GM21360 (cell line): Measurements from ENCODE around the gene VPREB1.
"Not testable (repeated sequence)": the region's sequence is repeated elsewhere in the genome, so short reads cannot be mapped to it uniquely, and the experiment has no call there.

ENCODE experiments used
- ATAC-seq: cut with Tn5 transposase; IDR thresholded peaks from one replicate; pipeline ENCODE4 v1.9.1; 2021; ENCODE audit warnings: mild to moderate bottlenecking, moderate library complexity; ENCODE audit not compliant: unreplicated experiment

The VPREB1 gene

DNA sequence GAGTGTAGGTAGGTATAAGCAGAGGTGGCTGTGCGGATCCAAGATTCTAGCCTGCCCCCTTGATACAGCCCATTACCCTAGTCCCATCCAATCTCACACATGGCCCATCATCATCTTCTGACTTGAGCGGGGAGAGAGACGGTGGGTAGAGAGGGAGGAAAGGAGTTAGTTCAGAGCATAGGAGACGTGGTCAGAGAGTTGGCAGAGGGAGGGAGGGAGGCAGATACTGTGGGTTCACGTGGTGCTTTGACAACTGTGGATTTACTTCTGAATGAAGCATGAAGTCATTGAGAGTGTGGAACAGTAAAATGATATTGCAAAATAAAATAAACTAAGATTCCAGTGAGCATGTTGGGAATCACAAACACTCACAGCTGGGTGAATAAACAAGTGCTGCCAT is 31.4 kb upstream of the VPREB1 start:
- no peak for ATAC-seq

DNA sequence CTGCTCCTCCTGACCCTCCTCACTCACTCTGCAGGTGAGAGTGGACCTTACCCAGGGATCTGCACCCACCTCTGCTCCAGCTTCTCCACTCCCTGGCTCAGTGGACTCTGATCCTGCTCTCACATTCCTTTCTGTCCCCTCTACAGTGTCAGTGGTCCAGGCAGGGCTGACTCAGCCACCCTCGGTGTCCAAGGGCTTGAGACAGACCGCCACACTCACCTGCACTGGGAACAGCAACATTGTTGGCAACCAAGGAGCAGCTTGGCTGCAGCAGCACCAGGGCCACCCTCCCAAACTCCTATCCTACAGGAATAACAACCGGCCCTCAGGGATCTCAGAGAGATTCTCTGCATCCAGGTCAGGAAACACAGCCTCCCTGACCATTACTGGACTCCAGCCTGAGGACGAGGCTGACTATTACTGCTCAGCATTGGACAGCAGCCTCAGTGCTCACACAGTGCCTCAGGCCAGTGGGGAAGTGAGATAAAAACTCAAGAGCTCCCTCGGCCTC is 29.7 kb upstream of the VPREB1 start:
- no peak for ATAC-seq

GRCh38 chr22:22215659-22216449 is 28.7 kb upstream of the VPREB1 start:
- ATAC-seq, result no peak

GRCh38 chr22:22216450-22216959 is 28.1 kb upstream of the VPREB1 start:
- ATAC-seq, result no peak

DNA sequence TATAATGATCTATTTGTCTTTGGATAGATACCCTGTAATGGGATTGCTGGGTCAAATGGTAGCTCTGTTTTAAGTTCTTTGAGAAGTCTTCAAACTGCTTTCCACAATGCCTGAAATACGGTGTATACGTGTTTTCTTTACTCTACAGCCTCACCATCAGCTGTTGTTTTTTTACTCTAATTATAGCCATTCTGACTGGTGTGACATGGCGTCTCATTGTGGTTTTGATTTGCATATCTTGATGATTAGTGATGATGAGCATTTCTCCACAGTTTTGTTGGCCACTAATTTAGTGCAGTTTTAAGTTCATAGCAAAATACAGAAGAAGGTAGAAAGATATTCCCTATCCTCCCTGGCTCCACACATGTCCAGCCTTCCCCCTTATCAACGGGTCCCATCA is 26.3 kb upstream of the VPREB1 start:
- no peak for ATAC-seq

DNA sequence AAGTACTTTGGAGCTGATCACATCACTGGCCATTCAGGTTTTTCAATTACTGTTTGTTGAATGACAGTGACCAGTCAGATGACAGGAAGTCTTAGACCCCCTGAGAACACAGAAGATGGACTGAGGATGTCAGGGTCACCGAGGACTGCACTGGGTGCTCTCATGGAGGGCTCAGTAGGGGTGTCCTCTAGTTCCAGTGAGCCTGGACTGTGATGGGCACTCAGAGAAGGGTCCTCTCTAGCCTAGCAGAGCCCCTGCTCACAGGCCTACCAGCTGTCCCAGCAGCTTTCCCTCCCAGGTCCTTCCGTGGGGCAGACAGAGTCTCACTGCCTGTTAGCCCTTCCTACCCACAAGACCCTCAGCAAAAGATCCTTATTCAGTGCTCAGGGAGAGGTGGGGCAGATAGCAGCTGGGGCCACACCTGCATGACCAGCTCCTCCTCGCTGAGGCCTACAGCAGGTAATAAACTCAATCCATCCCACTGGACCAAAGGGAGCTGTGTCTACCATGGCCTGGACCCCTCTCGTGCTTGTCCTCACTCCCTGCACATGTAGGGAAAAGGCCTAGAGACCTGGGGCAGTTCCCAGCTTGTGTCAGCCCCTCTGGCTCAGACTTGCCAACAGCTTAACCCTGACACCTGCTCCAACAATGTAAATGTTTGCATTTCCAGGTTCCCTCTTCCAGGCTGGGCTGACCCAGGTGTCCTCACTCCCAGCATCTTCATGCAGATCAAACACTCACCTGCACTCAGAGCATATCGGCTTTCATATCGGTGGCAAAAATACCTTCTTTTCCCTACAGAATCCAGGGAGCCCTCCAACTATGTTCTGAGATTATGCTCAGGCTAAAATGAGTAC is 25.2 kb upstream of the VPREB1 start:
- ATAC-seq, result no peak

DNA sequence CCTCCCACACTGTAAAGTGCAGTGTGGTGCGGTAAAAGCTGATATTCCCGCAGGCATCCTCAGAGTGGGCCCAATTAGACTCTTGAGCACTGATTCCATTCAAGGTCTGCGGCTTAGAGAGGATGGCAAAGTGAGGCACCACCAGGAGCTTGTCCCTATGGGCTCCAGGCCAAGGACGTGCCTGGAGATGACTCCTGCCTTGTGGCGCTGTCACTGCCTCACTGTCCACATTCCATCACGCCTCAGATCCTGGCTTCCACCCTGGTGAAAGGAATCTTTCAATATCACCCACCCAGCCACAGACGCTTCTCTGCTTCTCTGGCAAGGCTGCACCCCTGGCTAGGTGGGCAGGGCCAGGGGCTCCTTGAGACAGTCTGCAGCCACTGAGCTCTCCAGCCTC is 23.5 kb upstream of the VPREB1 start:
- ATAC-seq, result not testable (repeated sequence)

DNA sequence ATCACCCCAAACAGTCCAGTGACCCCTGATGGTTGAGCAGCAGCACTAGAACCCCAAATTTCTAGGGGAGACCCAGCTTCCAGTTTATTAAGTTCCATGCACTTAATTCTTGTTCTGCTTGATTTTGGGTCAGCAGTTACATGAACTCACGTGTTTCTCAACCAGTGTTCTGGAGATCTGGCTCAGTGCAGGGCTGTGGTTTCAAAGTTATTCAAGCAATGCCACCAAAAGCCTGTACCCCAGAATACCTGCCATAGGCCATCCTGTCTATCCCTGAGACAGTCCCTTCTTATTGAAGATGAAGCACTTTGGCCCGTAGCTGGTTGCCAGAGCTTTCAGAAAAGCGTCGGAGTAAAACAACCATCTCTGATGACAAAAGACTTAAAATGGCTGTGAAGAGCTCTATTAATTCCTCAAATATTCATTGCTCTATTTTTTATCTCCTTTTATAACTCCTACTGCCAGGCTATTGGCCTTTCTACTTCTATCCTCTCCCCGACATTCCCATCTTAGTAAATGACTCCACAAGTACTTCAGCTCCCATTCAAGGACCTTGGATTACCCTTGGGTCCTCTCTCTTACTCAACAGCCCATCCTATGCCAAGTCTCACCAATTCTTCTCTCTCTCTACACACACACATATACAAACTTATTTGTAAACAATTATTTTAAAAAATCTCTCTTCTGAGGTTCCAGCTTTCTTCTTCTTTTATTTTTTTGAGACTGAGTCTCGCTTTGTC is 18.0 kb upstream of the VPREB1 start:
- ATAC-seq, result no peak

DNA sequence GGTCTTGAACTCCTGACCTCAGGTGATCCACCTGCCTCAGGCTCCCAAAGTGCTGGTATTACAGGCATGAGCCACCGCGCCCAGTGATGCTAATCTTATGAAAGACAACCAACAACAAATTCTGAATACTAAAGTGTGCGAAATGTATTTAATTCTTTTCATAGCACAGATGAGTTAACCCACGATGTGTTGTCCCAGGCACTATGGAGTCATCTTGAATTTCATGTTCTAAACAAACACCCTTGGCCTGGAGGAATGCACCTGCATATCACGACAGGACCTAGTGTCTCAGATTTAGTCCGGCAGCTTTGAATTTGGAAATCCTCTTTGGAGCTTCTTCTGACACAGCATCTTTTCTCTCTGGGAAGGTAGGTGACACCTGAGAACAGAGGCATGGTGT is 16.2 kb upstream of the VPREB1 start:
- ATAC-seq, result no peak

GRCh38 chr22:22228921-22229320 is 15.7 kb upstream of the VPREB1 start:
- ATAC-seq, result no peak

GRCh38 chr22:22229683-22230420 is 14.7 kb upstream of the VPREB1 start:
- no peak for ATAC-seq

GRCh38 chr22:22230438-22230837 is 14.1 kb upstream of the VPREB1 start:
- no peak for ATAC-seq

DNA sequence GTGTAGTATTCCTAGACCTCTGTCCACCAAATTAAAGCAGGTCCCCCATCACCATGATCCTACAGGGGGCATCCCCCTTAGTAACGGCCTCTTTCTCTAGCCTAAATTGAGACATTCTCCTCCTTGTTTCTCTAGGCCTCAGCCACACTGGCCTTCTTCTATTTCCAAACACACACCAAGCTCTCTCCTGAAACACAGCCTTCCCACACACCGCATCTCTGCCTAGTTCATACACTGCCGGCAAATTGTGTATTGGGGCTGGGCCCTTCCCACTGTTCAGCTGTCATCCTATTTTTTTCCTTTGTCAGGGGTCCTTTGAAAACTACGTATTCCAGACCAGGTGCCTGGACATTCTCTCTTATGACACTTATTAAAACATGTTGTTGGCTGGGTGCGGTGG is 11.5 kb upstream of the VPREB1 start:
- no peak for ATAC-seq

DNA sequence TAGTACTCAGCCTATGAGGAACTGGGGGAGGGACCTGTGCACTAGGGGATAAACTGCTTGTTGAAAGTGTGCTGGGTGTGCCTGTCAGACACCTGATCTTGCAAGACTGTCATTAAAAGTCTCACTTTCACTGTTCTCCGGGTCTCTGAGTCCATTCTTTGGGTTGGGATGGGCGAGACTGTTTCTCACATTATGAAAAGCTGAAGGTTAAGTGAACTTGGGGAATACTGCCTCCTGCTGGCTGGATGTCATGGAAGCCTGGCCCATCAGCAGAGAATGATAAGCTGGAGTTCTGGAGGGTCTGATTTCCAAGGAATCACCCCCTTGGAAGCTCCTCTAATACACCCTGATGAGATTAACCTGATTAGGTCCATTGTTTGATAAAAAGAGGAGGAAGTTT is 9.0 kb upstream of the VPREB1 start:
- ATAC-seq, result no peak

DNA sequence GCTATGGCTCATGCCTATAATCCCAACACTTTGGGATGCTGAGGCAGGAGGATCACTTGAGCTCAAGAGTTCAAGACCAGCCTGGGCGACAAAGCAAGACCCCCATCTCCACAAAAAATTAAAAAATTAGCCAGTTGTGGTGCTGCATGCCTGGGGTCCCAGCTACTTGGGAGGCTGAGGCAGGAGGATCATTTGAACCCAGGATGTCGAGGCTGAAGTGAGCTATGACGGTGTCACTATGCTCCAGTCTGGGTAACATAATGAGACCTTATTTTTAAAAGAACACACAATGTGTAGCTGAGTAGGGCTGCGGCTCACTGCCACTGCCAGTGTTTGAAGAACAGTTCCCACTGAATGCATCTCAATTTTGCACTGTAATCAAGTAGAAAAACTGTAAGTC is 7.1 kb upstream of the VPREB1 start:
- no peak for ATAC-seq

- no peak for ATAC-seq
Measured at GRCh38 chr22:22239311-22239939, 5.2 kb upstream of the VPREB1 start.

- ATAC-seq, result no peak
Measured at GRCh38 chr22:22241554-22241898, 3.1 kb upstream of the VPREB1 start.

DNA sequence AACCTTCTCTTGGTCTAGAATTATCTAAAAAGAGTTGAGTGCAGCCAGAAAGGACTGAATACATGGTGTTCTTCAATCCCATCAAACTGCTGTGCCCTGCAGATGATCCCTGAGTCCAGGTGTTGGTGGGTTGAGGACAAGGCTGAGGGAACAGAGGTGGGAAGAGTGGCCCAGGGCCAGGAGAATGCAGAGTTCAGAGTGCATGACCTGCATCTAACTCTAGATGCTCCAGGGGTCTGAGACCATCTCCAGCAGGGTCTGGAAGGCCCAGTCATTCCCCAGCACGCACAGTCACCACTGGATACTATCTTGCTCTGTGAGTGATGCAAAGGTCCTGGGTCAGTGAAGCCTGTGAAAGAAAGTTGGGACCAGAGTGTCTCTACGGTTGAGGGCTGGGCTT is 2.1 kb upstream of the VPREB1 start:
- ATAC-seq, result no peak

- ATAC-seq, result no peak
Measured at GRCh38 chr22:22243033-22243680, 1.4 kb upstream of the VPREB1 start.
